SK-N-SH treated with all-trans-retinoic acid at 6 μM for 48 hours (cell line): Measurements from ENCODE around the gene TLR10.

Experiments
- ATAC-seq: fragments of 200-7000 bp; cut with Tn5 transposase; 3 replicates; pipeline ENCODE4 v1.9.1; 2020; ENCODE audit warnings: mild to moderate bottlenecking, moderate library complexity
- ARNTL ChIP-seq: fragments of 450-650 bp; formaldehyde crosslinking; IDR thresholded peaks from 2 replicates; pipeline ENCODE4 v1.5.0; 2020; ENCODE audit warnings: low read depth, mild to moderate bottlenecking, moderate library complexity, borderline replicate concordance
- BACH2 ChIP-seq: fragments of 250-450 bp; sonication (Bioruptor Pico); IDR thresholded peaks from 2 replicates; pipeline ENCODE4 v1.9.0; 2021; ENCODE audit warnings: mild to moderate bottlenecking, borderline replicate concordance
- CSDC2 ChIP-seq: fragments of 250-450 bp; sonication (Bioruptor Pico); IDR thresholded peaks from 2 replicates; pipeline ENCODE4 v1.5.0; 2020; ENCODE audit warnings: mild to moderate bottlenecking, moderate library complexity
- CSRNP3 ChIP-seq: fragments of 250-450 bp; sonication (Bioruptor Pico); IDR thresholded peaks from 2 replicates; pipeline ENCODE4 v1.5.1; 2021; ENCODE audit warnings: mild to moderate bottlenecking, moderate library complexity
- ESRRG ChIP-seq: fragments of 250-450 bp; sonication (Bioruptor Pico); IDR thresholded peaks from 2 replicates; pipeline ENCODE4 v1.6.1; 2021; ENCODE audit warnings: mild to moderate bottlenecking
- GLIS3 ChIP-seq: fragments of 250-450 bp; sonication (Bioruptor Pico); IDR thresholded peaks from 2 replicates; pipeline ENCODE4 v1.5.0; 2020; ENCODE audit warnings: mild to moderate bottlenecking, moderate library complexity
- ISL1 ChIP-seq: fragments of 250-450 bp; sonication (Bioruptor Pico); IDR thresholded peaks from 2 replicates; pipeline ENCODE4 v2.1.2; 2022; ENCODE audit warnings: mild to moderate bottlenecking, moderate library complexity
- OSR1 ChIP-seq: fragments of 250-450 bp; sonication (Bioruptor Pico); IDR thresholded peaks from 2 replicates; pipeline ENCODE4 v1.8.0; 2022; ENCODE audit warnings: moderate library complexity, mild to moderate bottlenecking, inconsistent platforms
- PATZ1 ChIP-seq: fragments of 250-450 bp; sonication (Bioruptor Pico); IDR thresholded peaks from 2 replicates; pipeline ENCODE4 v1.8.0; 2020; ENCODE audit warnings: mild to moderate bottlenecking, moderate library complexity, borderline replicate concordance
- POU6F1 ChIP-seq: fragments of 250-450 bp; sonication (Bioruptor Pico); IDR thresholded peaks from 2 replicates; pipeline ENCODE4 v1.8.0; 2021; ENCODE audit warnings: low read depth, mild to moderate bottlenecking, moderate library complexity, borderline replicate concordance
- PPARA ChIP-seq: fragments of 250-450 bp; sonication (Bioruptor Pico); IDR thresholded peaks from 2 replicates; pipeline ENCODE4 v1.5.0; 2020; ENCODE audit warnings: mild to moderate bottlenecking, borderline replicate concordance
- RARB ChIP-seq: fragments of 250-450 bp; sonication (Bioruptor Pico); IDR thresholded peaks from 2 replicates; pipeline ENCODE4 v1.8.0; 2021; ENCODE audit warnings: mild to moderate bottlenecking, moderate library complexity
- SNAI2 ChIP-seq: fragments of 250-450 bp; sonication (Bioruptor Pico); IDR thresholded peaks from 2 replicates; pipeline ENCODE4 v1.5.0; 2020; ENCODE audit warnings: mild to moderate bottlenecking, moderate library complexity
- TCF4 ChIP-seq: fragments of 250-450 bp; sonication (Bioruptor Pico); IDR thresholded peaks from 2 replicates; pipeline ENCODE4 v1.8.0; 2021; ENCODE audit warnings: mild to moderate bottlenecking, moderate library complexity, borderline replicate concordance
- TOX ChIP-seq: fragments of 250-450 bp; sonication (Bioruptor Pico); IDR thresholded peaks from 2 replicates; pipeline ENCODE4 v1.8.0; 2021; ENCODE audit warnings: mild to moderate bottlenecking, moderate library complexity, borderline replicate concordance
- TSHZ2 ChIP-seq: fragments of 250-450 bp; sonication (Bioruptor Pico); IDR thresholded peaks from 2 replicates; pipeline ENCODE4 v1.5.0; 2020; ENCODE audit warnings: mild to moderate bottlenecking, moderate library complexity
- ZC3H10 ChIP-seq: fragments of 250-450 bp; sonication (Bioruptor Pico); IDR thresholded peaks from 2 replicates; pipeline ENCODE4 v1.5.1; 2021; ENCODE audit warnings: mild to moderate bottlenecking, moderate library complexity
- ZFP3 ChIP-seq: fragments of 250-450 bp; sonication (Bioruptor Pico); IDR thresholded peaks from 2 replicates; pipeline ENCODE4 v1.5.0; 2020; ENCODE audit warnings: mild to moderate bottlenecking, moderate library complexity
- ZFP30 ChIP-seq: fragments of 450-650 bp; formaldehyde crosslinking; IDR thresholded peaks from 2 replicates; pipeline ENCODE4 v1.5.0; 2022; ENCODE audit warnings: mild to moderate bottlenecking, moderate library complexity
- ZNF565 ChIP-seq: fragments of 450-650 bp; formaldehyde crosslinking; conservative IDR thresholded peaks from 2 replicates; pipeline ENCODE4 v1.5.0; 2020; ENCODE audit warnings: low read depth, mild to moderate bottlenecking, moderate library complexity
- ZNF70 ChIP-seq: fragments of 450-650 bp; formaldehyde crosslinking; IDR thresholded peaks from 2 replicates; pipeline ENCODE4 v1.5.0; 2020; ENCODE audit warnings: mild to moderate bottlenecking, moderate library complexity
- ZNF8 ChIP-seq: fragments of 450-650 bp; formaldehyde crosslinking; IDR thresholded peaks from 2 replicates; pipeline ENCODE4 v1.5.0; 2020; ENCODE audit warnings: mild to moderate bottlenecking, moderate library complexity
- TF ChIP-seq, protein P1 (sequence below): fragments of 250-450 bp; sonication (Bioruptor Pico); IDR thresholded peaks from 2 replicates; pipeline ENCODE4 v1.5.1; 2020; ENCODE audit warnings: low read depth, mild to moderate bottlenecking, moderate library complexity

Gene TLR10

DNA sequence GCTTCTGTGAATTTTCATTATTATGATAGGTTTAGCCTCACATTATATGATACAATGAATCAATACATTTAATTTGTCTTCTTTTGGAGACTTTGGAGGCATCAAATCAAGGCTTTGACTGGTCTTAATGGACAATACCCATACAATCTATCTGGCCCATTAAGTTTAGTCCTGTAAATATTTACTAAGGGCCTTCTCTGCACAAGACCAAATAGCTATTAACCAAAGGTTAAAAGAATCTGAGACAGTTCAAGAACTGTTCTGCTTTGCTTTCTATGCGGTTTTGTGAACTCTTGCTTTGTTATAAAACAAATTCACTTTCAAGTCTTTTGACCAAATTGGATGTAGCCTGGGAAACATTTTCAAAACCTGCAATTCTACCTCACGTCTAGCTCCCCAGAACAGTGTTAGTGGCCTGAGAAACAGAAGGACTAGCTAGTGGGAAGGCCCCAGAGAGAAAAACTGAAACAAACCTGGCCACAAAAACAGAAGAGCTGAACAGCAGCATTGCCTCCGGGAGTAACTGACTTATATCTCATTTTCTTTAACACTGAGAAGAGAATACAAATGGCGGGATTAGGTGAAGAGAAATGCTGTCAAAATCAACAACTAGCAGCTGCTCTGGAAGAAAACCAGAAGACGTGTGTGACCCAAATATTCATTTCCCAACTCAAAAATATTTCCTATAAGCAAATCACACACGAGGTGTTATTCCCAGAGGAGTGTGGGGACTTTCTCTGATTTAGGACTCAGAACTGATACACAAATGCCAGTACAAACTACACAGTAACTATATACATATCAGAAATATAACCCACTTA lies 21.3 kb upstream of the TLR10 start (continued):
- TF ChIP-seq ESRRG (CRISPR knock-in tag) (no peak), PPARA (CRISPR knock-in tag) (no peak), ISL1 (CRISPR knock-in tag) (no peak), CSRNP3 (no peak), TOX (CRISPR knock-in tag) (no peak), ARNTL (CRISPR knock-in tag) (no peak), ZFP30 (CRISPR knock-in tag) (no peak), ZNF565 (CRISPR knock-in tag) (no peak), ZNF70 (no peak)

DNA sequence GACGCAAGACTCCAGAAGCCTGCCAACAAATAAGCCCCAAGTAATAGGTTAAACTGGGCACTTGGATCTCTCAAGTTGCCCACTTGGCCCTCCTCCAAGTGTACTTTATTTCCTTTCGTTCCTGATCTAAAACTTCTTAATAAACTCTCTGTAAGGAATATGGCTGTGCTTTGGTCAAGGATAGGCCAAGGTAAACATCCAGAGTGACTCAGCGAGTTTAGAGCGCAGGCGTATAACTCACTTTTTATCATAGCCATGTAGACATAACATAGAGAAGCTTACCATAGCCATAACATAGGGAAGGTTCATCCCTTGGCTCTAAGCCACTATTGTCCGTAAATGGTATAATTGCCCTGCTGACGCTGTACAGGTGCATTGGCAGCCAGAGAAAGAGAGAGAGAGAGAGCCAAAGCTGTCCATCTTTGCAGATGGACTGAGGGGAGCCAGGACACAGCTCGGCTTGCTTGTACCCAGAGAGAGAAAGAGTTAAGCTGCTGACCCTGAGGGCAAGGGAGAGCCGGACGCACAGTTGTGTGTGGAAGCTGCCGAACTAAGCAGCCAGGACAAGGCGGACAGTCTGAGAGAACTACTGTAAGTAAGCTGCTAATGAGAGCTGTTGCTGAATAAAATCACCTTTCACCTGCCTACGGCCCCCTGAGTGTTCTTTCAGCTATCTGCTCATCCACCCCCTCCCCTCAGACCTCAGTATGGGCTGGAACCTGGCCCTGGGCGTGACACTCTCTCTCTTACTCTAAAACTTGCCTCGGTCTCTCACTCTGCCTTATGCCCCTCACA lies 20.0 kb upstream of the TLR10 start:
- no peak for ATAC-seq
- no peak for TF ChIP-seq ZNF565 (CRISPR knock-in tag)
- TF ChIP-seq TCF4 = no peak
- TF ChIP-seq RARB (CRISPR knock-in tag) = no peak

- no peak for TF ChIP-seq OSR1 (CRISPR knock-in tag)
- no peak for TF ChIP-seq RARB (CRISPR knock-in tag)
- no peak for TF ChIP-seq PPARA (CRISPR knock-in tag)
- TF ChIP-seq TCF4 = no peak
- TF ChIP-seq PATZ1 = no peak
- TF ChIP-seq ZNF70 = no peak
- no peak for TF ChIP-seq CSRNP3
- TF ChIP-seq ARNTL (CRISPR knock-in tag) = no peak
- TF ChIP-seq BACH2 = no peak
- no peak for TF ChIP-seq GLIS3
- TF ChIP-seq, all 23 proteins: peak for 0
- no peak for ATAC-seq
Observed at GRCh38 chr4:38800961-38801450, 18.2 kb upstream of the TLR10 start.

DNA sequence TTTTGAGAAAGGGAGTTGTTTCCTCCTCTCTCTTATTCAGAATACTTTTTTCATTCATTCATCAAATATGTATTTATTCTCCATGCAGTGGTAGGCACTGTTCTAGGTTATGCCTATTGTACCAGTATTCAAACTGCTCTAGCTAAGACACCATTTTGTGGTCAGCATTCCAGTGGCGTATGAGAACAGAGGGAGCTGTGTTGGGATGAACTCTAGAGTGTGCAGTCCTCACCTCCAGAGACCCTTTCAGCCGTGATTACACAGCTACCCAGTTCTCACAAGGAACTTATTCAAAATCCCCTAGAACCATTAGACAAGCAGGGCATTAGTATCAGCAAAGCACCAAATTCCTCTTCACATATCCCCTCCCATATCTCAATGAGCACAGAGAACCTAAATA lies 17.6 kb upstream of the TLR10 start:
- ATAC-seq = no peak
- no peak for TF ChIP-seq ZNF565 (CRISPR knock-in tag)
- no peak for TF ChIP-seq OSR1 (CRISPR knock-in tag)
- TF ChIP-seq ZNF8 (CRISPR knock-in tag) = no peak
- TF ChIP-seq POU6F1 = no peak
- no peak for TF ChIP-seq ESRRG (CRISPR knock-in tag)
- TF ChIP-seq SNAI2 (CRISPR knock-in tag) = no peak
- TF ChIP-seq CSDC2 (CRISPR knock-in tag) = no peak
- no peak for TF ChIP-seq PPARA (CRISPR knock-in tag)
- TF ChIP-seq TSHZ2 (CRISPR knock-in tag) = no peak
- no peak for TF ChIP-seq GLIS3
- TF ChIP-seq, protein P1, sequence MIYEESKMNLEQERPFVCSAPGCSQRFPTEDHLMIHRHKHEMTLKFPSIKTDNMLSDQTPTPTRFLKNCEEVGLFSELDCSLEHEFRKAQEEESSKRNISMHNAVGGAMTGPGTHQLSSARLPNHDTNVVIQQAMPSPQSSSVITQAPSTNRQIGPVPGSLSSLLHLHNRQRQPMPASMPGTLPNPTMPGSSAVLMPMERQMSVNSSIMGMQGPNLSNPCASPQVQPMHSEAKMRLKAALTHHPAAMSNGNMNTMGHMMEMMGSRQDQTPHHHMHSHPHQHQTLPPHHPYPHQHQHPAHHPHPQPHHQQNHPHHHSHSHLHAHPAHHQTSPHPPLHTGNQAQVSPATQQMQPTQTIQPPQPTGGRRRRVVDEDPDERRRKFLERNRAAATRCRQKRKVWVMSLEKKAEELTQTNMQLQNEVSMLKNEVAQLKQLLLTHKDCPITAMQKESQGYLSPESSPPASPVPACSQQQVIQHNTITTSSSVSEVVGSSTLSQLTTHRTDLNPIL (CRISPR knock-in tag) = no peak
- no peak for TF ChIP-seq BACH2
- TF ChIP-seq TCF4 = no peak
- no peak for TF ChIP-seq ARNTL (CRISPR knock-in tag)
- TF ChIP-seq ZNF70 = no peak
- no peak for TF ChIP-seq ZFP3
- no peak for TF ChIP-seq ISL1 (CRISPR knock-in tag)
- no peak for TF ChIP-seq ZC3H10 (CRISPR knock-in tag)
